ENCODE data around the gene HDC.

DNA sequence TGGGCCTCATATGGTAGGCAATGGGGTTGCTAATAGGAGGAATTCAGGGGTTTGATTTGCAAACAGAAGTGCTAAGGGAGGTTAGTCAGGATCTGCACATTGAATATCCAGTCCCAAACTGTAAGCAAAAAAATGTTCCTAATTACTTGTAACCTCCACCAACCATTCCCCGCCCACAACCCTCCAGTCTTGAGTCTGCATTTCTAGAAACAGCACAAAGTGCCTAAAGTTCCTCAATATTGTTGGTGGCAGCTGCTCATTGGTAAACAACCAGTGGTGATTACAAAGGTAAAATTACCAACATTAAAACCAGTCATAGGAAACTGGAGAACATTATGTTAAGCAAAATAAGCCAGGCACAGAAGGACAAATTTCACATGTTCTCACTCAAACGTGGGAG is 18.9 kb downstream of the HDC start:
- TF ChIP-seq GATA2 (IDR thresholded peaks at IDR 0.05; ENCODE audit: low read depth, low read length): no peak
- TF ChIP-seq GATA3 (IDR thresholded peaks at IDR 0.05; ENCODE audit: low read depth, low read length): no peak
